Activated naive CD8-positive, alpha-beta T cell treated with anti-CD3 and anti-CD28 coated beads, Interleukin-2, amount 50 U/mL, for 16 hours (primary cell): ENCODE data around the gene ENTPD2.
"Not testable (repeated sequence)": the region's sequence is repeated elsewhere in the genome, so short reads cannot be mapped to it uniquely, and the experiment has no call there.

Experiments
- DNase-seq: peaks from one replicate; pipeline ENCODE4 v3.0.0-alpha.2; 2020; ENCODE audit warnings: low read depth, low spot score

ENTPD2 gene

DNA sequence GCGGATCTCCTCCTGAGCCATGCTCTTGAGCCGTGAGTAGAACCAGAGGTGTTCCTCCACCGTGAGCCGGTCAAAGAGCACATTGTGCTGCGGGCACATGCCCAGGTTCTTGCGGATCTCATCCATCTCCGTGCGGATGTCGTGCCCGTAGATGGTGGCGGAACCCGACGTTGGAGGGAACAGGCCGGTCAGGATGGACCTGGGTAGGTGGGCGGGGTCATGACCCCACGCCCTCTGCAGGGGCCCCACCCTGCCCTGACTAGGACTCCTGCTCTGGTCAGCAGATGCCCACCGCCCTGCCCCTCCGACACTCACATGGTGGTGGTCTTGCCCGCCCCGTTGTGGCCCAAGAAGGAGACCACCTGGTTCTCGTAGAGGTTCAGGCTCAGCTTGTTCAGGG lies 37.9 kb downstream of the ENTPD2 start:
- no peak for DNase-seq

DNA sequence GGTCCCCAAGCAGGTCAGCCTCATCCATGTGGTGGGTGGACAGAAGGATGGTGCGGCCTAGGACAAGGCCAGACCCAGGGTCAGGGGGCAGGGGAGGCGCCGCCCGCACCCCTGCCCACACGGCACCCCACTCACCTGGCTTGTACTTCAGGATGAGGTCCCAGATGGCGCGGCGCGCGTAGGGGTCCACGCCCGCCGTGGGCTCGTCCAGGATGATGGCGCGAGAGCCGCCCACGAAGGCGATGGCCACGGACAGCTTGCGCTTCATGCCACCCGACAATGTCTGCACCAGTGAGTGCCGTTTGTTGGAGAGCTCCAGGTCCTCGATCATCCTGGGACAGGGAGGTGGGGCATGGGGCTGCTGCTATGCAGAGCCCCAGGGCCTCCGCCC lies 38.3 kb downstream of the ENTPD2 start:
- DNase-seq = no peak

DNA sequence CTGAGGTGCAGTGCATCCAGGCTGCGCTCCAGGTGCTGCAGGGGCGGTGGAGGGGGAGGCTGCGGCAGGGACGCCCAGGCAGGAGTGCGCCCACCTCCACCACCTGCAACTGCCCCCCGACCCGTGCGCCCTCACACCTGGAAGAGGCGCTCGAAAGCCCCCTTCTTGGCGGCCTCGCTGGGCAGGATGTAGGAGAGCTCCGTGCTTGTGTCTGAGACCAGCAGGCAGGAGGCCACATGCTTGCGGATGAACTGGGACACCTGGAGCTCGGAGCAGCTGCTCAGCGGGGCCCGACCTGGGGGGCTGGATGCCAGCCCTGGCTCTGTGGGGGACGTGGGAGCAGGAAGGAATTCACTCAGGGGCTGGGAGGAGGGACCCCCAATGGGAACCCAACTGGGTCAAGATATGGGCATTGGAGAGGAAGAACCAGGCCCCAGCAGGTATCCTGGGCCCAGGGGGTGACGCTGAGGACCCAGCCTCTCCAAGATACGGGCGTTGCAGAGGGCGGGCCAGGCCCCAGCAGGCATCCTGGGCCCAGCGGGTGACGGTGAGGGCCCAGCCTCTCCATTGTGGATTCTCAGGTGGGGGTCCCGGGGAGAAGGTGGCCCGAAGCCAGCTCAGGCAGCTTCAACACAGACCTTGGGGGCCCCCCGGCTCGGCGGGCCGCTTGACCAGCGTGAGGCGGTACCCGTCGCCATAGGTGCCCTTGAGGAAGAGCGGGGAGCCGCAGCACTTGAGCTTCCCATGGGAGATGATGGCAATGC lies 38.9 kb downstream of the ENTPD2 start:
- DNase-seq = no peak

DNA sequence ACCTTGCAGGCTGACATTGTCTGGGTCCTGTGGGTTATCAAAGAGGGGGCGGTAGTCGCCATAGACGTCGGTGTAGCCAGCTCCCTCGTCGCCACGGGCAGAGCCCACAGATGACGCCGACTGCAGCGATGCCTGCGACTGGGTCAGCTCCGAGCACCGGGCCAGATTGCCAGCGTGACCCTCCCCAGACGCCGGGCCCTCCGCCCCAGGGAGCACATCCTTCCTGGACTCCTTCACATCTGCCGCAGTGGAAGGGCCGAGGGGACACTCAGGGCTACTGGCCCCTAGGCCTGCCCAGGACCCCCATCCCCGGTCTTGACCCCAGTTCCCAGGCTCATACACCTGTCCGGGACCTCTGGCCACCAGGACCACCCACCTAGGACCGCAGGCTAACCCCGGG lies 39.7 kb downstream of the ENTPD2 start:
- no peak for DNase-seq

DNA sequence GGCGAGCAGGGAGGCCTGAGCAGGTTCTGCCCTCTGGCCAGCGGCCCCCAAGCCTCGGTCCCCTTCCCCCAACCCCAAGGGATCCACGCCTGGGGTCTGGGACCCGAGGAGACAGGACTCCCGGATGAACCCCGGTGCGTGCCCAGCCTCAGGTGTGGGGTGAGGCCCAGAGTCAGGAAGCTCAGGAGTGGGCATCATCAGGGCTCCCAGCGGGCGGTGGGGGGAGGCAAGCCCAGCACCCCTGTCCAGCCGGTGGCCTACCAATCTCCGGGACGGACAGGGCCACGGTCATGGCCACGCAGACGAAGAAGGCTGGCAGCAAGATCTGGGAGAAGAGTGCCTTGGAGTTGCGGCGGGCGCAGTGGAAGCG lies 40.3 kb downstream of the ENTPD2 start:
- no peak for DNase-seq

DNA sequence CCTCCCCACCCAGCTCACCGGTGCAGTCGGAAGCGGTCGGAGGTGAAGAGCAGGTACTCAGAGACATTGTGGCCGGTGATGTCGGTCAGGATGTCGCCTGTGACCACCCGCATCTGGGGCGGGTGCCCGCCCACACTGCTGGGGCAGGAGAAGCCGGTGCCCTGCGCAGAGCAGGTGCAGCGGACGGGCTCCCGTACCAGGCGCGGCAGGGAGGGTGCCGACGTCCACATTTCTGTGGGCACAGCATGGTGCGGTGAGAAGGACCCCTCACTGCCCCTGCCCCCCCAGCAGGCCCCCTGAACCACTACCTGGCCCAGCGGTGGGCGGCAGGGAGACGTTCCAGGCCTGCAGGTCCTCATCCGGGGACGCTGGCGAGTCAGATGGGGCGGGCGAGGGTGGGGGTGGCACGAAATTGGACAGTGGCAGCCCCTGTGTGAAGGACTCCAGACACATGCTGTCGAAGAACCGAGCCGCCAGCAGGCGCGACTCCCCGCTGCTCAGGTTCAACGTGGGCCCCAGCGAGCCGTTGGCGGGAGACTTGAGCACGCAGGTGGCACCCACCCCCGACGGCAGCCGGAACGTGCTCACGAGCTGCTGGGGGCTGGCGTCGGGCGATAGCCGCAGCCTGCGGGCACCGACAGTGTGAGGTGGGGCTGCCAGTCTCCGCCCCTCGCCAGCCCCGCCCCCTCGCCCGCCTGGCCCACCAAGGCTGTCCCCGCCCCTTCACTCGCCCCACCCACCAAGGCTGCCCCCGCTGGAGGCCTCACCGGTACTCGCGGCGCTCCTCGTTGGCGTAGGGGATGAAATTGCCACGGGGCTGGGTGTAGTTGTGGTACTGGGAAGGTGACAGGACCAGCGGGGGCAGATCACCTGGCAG lies 40.9 kb downstream of the ENTPD2 start:
- no peak for DNase-seq

DNA sequence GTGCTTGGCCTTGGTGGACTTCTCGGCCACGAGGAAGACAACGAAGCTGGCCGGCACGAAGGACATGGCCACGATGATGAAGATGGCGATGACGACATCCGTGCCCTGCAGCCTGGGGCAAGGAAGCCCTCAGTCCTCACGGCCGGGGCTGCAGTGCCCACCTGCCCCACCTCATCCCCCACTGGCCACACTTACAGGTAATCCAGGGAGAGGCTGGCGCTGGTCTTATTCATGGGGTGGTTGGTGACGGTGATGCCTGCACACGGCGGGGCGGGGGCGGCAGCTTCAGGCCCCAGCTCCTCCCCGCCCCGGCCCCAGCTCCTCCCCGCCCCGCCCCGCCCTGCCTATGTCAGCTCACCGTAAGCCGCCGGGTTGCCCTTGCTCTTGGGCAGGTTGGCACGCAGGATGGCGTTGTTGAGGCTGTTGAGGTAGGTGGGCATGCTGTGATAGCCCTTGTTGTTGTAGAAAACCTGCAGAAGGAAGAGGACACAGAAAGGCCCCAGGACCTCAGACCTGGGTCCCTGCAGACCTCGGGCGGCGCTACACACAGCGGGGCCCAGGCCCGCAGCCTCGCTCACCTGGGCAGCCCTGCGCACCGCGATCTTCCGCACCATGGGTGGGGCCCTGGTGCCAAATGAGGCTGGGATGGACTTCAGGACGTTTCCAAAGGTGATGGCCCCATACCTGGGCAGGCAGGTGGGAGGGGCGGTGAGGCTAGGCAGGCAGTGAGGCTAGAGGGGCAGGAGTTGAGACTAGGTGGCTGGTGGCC lies 41.8 kb downstream of the ENTPD2 start:
- DNase-seq = no peak

DNA sequence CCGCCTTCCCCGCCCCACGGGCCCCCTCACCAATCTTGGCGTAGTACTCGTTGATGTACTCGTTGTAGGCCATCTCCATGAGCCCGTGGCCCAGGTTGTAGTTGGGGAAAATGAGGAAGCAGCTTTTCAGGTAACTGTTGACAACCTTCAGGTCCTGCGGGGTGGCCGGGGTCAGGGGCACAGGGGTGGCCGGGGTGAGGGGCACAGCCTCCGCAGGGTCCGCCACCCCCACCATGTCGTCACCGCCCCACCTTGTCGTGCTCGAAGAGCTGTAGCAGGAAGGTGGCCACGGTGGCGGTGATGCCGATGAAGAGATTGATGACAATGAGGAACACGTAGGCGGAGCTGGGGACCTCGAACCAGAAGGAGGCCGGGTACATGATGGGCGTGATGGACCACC lies 42.7 kb downstream of the ENTPD2 start:
- no peak for DNase-seq

DNA sequence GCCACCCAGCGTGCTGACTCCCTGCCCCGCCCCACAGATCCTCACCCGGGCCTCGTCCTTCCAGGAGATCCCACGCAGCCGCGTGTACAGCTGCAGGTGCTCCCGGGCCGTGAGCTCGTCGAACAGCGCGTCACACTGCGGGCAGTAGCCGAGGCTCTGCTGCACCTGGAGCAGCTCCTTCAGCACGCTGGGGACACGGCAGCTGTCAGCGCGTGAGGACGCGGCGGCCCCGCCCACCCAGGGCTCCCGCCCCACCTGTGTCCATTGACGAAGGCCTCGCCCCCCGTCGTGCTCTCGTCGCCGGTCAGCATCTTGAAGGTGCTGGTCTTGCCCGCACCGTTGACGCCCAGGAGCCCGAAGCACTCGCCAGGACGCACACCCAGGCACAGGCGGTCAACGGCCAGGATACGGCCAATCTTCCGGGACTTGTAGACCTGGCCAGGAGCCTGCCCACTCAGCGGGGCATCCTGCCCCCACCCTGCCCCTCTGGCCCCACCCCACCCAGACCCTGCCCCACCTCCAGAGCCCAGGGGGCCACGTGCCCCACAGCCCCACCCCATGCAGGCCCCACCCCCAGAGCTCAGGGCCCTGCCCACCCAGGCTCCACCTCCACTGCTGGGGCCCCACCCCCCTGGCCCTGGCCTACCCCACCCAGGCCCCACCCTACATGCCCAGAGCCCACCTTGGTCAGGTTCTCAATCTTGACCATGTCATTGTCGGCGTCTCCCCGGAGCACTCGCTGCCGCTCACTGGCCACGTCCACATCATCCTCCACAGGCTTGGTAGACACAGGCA lies 43.7 kb downstream of the ENTPD2 start:
- DNase-seq = no peak

DNA sequence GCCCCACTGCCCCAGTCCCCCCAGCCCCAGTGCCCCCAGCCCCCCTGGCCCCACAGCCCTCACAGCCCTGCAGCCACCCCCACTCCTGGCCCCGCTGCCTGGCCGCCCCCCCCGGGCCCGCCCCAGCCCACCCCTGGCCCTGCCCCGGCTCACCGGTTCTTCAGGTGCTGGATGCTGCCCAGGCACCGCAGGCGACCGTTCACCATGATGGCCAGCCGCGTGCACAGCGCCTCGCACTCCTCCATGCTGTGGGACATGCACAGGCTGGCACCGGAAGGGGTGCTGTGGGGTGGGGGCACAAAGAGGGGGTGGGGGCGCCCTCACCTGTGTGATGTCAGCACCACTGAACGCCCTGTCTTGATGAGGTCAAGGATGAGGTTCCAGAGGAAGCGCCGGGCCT lies 44.6 kb downstream of the ENTPD2 start:
- DNase-seq = no peak

DNA sequence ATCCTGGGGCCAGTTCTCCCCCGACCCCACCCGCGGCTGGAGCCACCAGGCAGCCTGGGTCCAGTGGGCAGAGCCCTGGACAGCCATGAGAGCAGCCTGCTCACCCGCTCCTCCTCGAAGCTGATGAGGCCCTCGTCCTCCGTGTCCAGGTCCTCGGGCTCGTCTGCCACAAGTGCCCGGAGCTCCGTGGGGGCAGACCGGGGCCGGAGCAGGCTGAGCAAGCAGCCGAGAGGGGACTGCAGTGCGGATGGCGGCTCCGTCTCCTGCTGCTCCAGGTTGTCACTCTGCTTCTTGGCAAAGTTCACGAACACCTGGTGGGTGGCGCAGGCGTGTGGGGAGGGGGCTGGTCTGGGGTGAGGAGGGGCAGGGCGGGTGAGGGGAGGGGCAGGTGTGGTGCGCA lies 45.5 kb downstream of the ENTPD2 start:
- DNase-seq = no peak

DNA sequence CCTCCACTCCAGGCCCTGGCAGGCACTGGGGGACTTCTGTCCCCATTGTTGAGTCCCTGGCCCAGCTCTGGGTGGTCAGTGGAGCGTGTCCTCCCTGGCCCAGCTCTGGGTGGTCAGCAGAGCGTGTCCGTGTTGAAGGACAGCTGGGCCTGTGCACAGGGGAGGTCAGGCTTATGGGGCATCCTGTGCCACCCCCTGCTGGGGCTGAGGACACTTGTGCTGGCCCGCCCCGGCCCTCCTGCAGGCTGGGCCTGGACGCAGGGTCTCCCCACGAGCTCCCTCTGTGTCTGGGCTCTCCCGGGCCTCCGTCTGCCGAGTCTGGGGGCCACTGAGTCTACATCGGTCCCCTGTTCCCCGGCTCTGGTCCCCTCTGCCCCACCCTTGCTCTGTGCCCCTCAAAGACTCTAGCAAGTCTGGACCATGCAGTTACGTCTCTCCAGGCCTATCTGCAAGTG lies 46.0 kb downstream of the ENTPD2 start:
- DNase-seq = no peak

DNA sequence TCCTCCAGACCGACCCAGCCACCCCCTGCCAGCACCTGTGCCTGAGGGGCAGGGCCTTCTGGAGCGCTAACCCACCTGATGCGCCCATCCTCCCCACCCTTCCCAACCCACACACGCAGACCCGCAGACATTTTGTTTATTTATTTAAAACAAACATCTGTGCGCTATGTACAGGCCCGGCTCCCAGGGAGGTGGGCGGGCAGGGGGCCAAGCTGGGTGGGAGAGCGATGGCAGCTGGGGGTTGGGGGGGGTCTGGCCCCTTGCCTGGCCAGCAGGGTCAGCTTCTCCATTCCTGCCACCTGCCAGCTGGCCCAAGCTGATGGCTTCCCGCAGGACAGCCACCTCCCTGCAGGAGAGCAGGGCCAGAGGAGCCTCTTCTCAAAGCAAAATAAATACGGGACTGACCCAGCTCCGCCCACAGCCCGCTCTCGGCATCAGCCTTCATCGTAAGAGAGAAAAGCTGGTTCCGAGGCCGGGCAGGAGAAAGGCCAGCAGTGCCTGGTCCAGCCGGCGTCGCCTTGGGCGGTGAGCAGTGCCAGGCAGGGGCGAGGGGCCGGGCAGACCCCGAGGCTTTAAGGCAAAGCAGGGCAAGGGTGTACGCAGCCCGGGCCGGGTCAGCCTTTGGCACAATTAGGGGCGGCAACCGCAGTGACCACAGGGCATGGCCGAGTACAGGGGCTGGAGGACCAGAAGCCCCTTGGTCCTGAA lies 46.6 kb downstream of the ENTPD2 start:
- DNase-seq = no peak

DNA sequence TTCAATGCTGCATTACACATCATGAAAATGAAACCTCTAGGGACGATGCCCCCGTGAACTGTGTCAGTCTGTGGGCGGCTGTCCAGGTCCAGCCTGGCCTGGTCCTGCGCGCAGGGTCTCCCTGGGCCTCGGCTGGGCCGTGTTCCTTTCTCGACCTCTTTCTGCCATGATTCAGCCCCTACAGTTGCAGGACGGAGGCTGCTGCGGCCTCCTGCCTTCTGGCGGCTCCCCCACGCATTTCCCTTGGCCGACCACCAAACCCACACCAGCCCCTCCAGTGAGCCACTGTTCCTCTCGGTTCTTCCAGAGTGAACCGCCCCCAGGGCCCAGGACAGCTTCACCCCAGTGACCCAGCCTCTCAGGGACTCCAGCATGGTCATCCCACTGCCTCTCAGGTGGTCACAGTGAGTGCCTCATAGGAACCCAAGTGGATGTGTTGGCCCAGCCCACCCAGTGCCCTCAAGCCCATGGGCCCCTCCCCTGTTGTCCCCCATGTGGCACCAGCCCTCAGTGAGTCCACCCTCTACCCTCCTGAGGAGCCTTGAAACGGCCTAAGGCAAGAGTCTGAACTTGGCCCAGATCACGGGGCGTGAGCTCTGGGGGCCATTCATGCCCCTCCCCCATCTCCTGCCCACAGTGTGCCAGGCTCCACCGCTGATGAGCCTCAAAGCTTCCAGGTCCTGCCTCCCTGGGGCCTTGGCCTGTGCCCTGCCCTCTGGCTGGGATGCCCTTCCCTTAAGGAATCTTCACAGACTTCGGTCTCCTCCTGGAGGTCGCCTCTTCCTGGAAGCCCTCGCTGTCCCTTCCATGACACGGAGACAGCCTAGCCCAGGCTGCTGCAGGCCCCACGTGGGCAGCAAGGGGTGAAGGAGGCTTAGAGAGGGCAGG lies 47.5 kb downstream of the ENTPD2 start:
- DNase-seq = no peak

DNA sequence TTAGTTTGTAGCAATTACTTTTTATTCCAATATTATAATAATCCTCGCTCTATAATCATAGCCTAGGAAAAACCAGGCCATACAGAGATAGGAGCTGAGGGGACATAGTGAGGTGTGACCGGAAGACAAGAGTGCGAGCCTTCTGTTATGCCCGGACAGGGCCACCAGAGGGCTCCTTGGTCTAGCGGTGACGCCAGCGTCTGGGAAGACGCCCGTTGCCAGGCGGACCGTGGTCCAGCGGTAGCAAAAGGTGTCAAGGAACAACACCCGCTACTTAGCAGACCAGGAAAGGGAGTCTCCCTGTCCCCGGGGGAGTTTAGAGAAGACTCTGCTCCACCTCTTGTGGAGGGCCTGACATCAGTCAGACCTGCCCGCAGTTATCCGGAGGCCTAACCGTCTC lies 49.6 kb downstream of the ENTPD2 start:
- not testable (repeated sequence) for DNase-seq

DNA sequence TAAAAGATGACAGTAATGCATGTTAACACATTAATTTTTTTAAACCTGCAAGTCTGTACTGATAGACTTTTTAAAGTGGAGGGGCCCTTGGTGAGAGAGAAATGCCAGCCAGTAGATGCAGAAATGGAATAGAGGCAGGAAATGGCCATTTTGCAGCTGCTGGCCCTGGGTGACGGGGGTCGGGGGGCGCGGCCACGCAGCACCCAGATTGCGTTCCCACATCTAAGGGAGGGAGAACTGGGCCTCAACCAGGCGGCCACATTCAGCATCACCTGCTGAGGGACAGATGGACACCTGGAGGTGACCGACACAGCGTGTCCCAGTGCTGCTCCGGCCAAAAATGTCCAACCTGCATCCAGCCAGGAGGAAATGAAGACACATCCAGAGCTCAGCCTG lies 51.2 kb downstream of the ENTPD2 start:
- no peak for DNase-seq

DNA sequence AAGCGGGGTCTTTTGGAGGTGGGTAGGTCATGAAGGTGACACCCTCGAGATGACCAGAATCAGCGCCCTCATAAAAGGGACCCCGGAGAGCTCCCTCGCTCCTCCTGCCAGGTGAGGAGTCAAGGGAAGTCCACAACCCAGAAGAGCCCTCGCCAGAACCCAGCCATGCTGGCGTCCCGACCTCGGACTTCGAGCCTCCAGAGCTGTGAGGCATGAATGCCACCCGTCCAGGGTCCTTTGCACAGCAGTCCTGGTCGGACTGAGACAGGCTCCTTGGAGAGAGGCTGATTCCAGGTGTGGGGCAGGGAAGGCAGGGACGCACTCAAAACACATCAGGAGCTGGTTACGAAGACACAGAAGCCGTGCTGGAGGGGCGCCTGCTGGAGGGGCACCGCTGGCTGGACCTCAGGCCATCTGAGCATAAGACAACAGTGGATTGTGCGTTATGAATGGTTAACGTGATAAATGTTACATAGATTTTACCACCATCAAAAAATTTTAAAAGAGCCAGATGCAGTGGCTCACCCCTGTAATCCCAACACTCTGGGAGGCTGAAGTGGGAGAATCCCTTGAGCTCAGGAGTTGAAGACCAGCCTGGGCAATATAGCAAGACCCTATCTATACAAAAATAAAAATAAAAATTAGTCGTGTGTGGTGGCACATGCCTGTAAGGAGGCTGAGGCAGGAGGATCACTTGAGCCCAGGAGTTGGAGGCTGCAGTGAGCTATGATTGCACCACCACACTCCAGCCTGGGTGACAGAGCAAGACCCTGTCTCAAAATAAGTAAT lies 51.8 kb downstream of the ENTPD2 start:
- DNase-seq = no peak

DNA sequence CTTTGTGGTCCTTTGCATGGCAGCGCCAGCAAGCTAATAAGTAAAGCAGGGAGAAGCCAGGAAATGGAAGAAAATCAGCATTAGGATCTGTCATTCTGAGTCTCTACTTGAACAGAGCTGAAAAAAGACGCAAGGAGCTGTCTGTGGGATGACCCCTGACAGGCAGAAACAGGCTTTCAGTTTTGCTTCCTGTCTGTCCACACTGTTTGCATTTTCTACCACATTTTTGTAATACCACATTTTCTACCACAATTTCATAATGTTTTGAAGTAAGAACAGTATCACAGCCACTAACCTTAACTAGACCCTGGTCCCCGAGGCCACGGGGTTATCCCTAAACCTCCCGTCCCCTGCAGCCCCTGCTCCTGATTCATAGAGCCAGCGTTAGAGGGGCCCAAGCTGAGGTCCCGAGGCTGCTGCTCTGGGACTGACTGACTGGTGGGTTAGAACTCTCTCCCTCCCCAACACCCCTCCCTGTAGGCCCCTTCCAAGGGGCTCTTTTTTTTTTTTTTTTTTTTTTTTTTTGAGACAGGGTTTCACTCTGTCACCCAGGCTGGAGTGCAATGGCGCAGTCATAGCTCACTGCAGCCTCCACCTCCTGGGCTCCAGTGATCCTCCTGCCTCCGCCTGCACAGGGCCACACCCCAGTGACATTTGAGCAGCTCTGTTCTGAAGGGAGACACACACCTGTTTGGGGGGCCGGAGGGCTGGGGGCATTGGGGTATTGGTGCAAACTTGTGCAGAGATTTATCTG lies 53.5 kb downstream of the ENTPD2 start:
- no peak for DNase-seq
